HG02981 (cell line): ENCODE measurements around the gene IGFALS.

Experiments
- ATAC-seq: cut with Tn5 transposase; IDR thresholded peaks from one replicate; pipeline ENCODE4 v1.9.1; 2021; ENCODE audit warnings: mild to moderate bottlenecking, moderate library complexity; ENCODE audit not compliant: unreplicated experiment

The IGFALS gene

GRCh38 chr16:1746693-1747195 is 46.8 kb downstream of the IGFALS start:
- ATAC-seq = no peak

- ATAC-seq = no peak
These were observed 47.4 kb downstream of the IGFALS start for GRCh38 chr16:1745900-1746692.

- ATAC-seq = no peak
These were observed 48.2 kb downstream of the IGFALS start for GRCh38 chr16:1745181-1745899.

- no peak for ATAC-seq
These were observed 49.1 kb downstream of the IGFALS start for GRCh38 chr16:1744338-1744840.

GRCh38 chr16:1743376-1744337 is 49.8 kb downstream of the IGFALS start:
- ATAC-seq = no peak

GRCh38 chr16:1741553-1742165 is 51.8 kb downstream of the IGFALS start:
- ATAC-seq = no peak

- ATAC-seq = no peak
These were observed 52.6 kb downstream of the IGFALS start for GRCh38 chr16:1740781-1741490.
